Subcutaneous adipose tissue (tissue), 4 donors: ENCODE measurements around the gene IGSF23. TPM values are rescaled to one million over a fixed set of nuclear protein-coding genes. Genes with fewer than 3 reads are reported as not detected.

Experiments
- CTCF ChIP-seq: fragments of 450-650 bp; IDR thresholded peaks from one replicate; pipeline ENCODE4 v1.5.1; 2016; ENCODE audit warnings: low read depth, mild to moderate bottlenecking, control low read depth, antibody characterized with exemption, moderate library complexity
- total RNA-seq, 4 donors: library from RNA; depleted of rRNA; stranded (reverse); fragments of >200 nt; gene quantifications; one replicate each; pipeline ENCODE4 v1.1.0, GENCODE V29; 2016

Gene IGSF23
- total RNA-seq, 4 donors from 2014 or later: not detected

GRCh38 chr19:44588771-44589112 is 24.6 kb upstream of the IGSF23 start:
- TF ChIP-seq CTCF: no peak

- TF ChIP-seq CTCF: no peak
Observed at GRCh38 chr19:44590245-44591059, 22.9 kb upstream of the IGSF23 start.

- no peak for TF ChIP-seq CTCF
Observed at GRCh38 chr19:44592451-44592890, 20.9 kb upstream of the IGSF23 start.

GRCh38 chr19:44593294-44593693 is 20.1 kb upstream of the IGSF23 start:
- no peak for TF ChIP-seq CTCF

- no peak for TF ChIP-seq CTCF
Observed at GRCh38 chr19:44596428-44597130, 16.8 kb upstream of the IGSF23 start.

- TF ChIP-seq CTCF: no peak
Observed at GRCh38 chr19:44597131-44597491, 16.3 kb upstream of the IGSF23 start.

GRCh38 chr19:44598355-44598754 is 15.0 kb upstream of the IGSF23 start:
- no peak for TF ChIP-seq CTCF
